GM18519 (cell line): Measurements from ENCODE around the gene TAF4.

Experiments used
- ATAC-seq: cut with Tn5 transposase; IDR thresholded peaks from one replicate; pipeline ENCODE4 v1.9.1; 2021; ENCODE audit warnings: mild to moderate bottlenecking, moderate library complexity; ENCODE audit not compliant: unreplicated experiment, low FRiP score

The TAF4 gene

DNA sequence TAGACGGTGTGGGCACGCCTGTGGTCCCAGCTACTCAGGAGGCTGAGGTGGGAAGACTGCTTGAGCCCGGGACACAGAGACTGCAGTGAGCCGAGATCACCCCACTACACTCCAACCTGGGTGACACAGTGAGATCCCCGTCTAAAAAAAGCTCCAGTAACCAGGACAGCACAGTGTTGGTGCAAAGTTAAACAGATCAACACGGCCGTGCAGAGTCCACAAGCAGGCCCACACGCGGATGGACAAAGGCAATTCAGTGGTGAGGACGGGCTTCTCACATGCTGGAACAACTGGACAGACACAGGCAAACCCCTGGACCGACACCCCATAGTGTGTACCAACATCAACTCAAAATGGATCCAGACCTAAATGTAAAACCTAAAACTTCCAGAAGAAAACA, 41.7 kb downstream of the TAF4 start:
- no peak for ATAC-seq

DNA sequence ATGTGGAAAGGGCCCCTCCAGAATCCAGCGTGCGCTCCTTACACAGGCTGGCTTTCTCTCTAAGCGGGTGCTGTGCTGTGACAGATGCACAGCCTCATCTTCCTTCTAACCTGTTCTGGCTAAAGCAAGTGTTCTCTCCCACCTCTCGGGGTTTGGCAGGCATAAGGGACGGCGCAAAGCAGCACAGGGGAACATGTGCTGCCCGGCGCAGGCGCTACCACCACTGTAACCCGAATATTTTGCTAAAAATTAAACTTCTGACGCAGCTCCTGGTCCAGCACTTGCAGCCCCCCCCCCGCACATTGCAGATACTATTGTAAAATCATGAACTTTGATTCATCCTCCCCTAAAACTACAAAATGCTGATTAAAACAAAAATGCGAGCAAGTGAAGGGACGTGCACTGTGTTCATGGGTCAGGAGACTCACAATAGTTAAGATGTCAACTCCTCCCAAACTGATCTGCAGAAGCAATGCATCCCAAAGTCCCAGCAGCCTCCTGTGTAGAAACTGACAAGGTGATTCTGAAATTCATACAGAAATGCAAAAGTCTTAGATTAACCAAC, 43.0 kb downstream of the TAF4 start:
- no peak for ATAC-seq

DNA sequence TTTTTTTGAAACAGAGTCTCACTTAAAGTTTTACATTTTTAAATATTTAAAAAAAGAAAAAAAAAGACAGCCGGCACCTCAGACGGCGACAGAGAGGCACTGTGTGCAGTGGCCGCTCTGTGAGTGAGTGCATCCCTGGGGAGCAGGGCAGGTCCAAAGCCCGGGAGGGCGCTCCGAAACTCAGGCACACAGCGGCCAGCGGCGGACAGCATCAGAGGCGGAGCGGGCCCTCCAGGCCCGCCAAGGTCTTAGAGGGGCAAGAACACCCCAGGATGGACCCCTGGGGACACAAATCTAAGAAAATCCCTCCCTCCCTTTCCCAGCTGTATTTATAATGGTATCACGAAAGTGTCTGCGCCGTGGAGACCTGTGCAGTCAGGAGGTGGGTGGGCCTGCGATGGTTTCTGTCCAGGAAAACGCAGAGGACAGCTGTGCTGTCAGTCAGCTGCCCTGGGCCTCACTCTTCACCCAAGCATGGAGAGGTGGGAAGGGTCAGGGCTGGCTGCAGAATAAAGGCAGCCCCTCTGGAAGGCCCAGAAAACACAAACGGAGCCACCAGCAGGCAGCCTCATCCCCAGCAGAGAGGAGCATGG, 43.8 kb downstream of the TAF4 start:
- ATAC-seq = no peak

DNA sequence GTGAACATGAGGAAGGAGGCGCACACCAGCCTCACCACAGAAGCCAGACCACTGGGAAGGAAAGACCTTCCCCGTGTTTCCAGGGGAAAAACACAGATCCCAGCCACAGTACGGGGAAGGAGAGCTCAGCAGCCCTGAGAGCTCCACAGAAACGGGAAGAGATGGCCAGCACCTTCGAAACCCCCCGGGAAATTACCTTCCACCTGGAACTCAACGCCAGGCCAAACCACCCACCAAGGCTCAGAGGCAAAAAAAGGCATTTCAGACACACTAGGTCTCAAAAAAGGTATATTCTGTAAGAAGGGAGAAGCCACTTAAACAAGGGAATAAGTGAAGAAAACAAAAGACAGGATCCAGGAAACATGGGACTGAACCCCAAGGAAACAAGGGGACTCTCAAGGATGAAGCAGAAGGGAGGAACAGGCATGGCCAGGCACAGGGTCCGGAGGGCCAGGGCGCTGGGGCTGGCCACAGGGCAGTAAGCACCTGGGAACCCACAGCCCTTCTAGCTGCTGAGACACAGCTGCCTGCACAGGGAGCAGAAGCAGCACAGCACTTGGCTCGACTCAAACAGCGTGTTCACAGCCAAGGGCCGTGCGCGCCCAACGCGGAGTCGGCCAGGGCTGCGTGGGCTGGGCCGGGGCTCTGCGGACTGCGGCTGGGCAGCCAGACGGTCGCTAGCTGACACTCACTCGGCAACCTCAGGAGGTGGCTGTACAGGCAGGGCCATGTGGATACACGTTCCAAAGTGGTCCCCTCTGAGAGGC, 44.6 kb downstream of the TAF4 start:
- ATAC-seq = no peak

DNA sequence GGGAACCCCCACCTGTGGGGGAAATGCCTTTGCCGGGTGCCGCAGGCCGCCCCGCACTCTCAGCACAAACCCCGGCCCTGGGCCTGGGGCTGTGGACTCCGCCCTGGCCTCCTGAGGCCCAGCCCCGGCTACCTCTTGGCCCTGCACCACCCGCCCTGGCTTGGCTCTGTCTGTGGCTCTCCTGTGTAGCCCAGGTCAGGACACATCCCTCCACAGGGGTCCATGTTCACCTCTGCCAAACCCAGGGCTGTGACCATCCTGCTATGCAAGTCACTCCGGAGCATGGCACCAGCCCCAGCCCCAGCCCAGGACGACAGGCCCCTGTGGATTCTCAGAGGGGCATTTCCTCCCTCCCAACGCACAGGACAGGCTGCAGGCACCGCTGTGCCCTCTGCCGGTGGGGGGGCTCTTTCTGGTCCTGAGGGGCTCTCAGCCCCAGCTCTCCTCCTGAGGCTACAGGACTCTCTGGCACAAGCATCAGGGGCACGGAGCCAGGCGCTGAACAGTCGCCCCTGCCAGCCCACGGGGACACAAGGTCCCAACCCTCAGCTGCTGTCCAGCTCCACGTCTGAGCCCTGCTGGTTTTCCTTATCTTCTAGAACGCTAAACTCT, 45.7 kb downstream of the TAF4 start:
- no peak for ATAC-seq

DNA sequence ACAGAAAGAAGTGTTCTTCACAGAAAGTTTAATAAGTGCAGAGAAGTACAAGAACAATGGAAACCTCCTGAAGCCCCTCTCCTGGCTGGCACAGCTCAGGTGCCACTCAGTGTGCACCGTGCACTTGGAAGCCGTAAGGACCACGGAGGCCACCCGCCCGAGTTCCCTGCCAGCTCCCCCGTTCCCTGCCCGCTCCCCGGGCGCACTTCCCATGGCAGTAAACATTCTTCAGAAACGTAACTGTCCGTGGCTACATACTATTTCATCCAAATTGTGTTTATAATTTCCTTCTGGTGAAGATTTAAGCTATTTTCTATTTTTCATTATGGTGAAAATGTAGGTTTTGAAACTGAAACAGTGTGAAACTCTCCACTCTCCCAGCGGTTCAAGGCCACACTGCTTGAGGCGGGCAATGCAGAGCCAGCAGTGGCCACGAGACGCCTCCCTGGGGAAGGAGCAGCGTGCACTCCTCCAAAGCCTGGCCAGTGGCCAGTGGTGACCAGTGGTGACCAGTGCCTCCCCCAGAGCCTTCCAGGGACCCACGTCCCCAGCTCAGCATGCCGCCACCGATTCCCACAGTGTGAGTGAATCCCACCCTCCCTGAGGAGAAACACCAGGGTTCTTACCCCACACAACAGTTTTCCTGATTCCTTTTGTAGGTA, 46.4 kb downstream of the TAF4 start:
- ATAC-seq = no peak

DNA sequence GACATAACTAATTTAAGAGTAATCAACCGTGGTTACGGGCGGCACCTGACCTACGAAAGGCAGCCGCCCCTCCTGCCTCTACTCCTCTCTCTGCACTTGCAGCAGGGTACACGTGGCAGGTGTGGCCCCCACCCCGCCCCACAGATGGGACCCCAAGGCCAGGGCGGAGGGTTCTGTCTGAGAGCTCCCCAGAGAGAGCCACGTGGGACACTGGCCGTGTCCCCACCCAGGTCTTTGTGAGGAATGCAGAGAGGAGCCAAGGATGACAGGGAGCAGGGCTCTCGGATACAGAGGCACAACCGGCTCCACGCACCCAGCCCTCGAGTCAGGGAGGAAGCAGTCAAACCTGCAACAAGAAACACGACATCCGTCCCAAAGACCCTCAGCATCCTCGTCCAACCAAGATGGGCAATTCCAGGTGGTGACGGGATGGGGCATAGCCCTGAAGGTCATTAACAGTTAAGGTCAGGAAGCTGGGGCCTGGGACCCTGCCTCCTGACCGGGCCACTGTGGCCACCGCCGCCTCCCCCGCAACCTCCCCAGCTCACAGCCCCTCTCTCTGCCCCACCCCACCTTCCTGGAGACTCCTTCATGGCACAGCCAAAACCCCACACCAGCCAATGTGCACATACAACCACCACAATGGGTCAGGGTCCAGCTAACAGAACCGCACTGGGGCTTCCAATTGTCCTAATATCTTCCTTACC, 47.1 kb downstream of the TAF4 start:
- no peak for ATAC-seq

DNA sequence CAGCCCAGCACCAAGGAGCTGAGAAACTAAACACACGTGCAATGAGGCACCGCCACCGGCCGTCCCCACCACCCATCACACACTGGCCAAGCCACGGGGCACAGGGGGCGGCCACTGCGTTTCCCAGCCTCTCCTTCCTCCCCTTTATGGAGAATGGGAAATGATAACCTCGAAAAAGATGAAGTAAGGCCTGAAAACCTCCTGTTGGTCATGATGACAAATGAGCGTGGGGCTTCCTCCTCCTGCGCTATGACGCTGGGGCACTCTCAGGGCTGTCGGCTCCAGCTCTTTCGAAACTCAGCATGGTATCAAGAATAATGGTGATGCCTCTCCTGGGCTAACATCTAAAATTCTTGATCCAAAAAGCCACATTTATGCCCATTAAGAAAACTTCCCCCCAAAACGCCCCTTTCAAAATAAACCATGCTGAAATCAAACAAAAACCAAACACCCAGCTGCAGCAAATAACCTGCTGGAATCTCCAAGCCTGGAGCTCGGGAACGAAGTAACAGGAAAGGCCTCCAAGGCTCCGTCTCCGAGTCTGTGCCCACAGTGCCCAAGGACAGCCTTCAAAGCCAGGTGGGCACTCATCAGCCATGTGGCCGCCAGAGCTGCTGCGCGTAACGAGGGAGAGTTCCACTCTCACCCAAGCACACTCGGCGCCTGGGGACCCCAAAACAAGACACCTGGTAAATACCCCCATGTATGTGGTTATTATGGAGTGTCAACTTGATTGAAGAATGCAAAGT, 50.0 kb downstream of the TAF4 start:
- ATAC-seq = no peak

DNA sequence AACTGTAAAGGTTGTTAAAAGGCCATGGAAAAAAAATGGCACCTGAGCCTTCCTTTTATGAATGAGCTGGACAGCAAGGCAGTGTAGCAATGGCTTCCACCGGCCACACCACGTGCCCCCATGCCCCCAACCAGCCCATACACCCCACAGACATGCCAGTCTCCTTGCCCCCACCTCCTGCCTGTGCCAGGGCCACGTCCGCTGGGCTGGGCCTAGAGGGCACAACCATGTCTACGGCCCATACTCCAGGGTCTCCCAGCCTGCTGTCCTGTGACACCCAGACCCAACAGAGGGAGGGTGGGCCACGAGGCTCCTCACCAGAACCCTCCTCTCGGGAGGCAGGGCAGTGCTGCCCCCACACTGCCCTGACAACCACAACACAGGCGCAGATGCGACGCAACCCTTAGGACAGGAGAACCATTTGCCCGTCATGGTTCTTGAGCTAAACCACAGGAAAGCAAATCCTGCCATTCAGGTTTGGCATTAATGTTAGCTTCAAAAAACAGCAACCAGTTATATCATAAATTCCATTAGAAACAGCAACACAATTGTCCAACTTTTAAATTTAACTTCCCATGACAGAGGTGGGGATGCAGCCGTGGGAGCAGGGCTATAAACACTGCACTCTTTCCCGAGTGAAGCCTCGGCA, 50.7 kb downstream of the TAF4 start:
- ATAC-seq = no peak

DNA sequence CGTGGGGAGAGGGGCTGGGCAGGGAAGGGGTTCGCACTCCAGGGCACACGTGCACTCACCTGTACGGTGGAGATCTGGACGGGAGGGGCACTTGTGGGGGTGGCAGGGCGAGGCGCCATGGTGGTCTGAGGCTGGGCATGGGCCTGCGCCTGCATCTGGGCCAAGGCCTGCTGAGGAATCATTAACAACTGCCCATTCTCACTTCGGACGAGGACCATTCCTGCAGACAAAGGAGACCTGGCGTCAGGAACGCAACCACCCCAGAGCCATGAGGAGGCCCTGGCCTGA, 51.2 kb downstream of the TAF4 start:
- ATAC-seq = no peak

DNA sequence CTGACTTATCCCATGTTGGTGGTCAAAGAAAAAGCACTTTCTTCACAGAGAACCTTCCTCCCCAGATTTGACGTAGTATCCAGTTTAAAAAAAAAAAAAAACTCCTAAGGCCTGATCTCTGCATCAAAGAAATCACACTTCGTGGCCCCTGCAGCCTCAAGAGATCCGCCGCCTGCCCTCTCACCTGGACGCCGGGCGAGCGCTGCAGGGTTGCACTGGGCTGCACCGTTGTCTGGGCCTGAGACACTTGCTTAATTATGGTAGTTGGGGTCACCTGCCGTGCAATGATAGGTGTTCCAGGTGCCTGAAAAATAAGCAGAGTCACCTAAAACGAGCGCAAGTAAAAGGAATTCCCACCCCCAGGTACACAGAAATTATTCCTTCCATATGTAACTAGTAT, 53.0 kb downstream of the TAF4 start:
- ATAC-seq = no peak

DNA sequence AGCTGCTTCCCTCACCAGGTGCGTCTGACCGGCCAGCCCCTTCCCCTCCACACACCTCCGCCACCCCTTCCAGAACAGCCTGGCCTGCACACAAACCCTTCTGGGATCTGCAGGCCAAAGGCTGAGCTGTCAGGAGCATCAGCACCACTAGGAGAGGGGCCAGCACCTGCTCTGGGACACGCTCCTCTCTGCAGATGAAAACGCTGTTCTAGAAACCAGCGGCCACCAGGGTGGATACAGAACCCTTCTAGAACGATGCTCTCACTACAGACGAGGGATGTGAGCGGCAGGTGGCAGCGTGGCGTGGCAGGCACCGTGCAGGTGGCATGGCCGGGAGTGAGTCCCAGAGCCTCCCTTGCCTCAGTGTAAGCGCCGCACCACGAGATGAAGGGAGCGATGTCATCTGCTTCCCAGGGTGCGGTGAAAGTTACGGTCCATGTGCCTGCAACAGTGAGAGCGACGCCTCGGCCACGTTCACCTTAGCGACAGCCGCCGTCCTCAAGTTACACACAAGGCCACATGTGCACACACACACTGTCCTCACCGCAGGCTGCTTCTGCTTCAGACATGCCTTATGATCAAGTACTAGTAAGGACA, 53.6 kb downstream of the TAF4 start:
- no peak for ATAC-seq

DNA sequence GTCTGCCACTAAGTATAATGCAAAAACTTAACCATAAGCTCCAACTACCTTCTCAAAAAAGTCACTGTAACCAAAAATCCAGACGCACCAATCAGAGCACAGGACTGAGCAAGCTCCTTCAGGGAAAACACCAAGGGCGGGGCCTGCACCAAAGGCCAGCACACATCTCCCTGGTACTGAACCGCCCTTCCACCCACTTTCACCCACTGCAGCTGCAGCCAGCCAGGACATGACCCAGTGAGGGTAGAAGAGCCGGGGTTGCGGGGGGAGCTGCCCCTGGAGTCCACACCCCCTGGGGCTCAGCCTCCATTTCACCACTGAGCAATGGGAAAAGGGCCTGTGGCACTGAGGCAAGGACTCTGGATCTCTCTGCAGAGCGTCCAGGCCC, 54.3 kb downstream of the TAF4 start:
- ATAC-seq = no peak

DNA sequence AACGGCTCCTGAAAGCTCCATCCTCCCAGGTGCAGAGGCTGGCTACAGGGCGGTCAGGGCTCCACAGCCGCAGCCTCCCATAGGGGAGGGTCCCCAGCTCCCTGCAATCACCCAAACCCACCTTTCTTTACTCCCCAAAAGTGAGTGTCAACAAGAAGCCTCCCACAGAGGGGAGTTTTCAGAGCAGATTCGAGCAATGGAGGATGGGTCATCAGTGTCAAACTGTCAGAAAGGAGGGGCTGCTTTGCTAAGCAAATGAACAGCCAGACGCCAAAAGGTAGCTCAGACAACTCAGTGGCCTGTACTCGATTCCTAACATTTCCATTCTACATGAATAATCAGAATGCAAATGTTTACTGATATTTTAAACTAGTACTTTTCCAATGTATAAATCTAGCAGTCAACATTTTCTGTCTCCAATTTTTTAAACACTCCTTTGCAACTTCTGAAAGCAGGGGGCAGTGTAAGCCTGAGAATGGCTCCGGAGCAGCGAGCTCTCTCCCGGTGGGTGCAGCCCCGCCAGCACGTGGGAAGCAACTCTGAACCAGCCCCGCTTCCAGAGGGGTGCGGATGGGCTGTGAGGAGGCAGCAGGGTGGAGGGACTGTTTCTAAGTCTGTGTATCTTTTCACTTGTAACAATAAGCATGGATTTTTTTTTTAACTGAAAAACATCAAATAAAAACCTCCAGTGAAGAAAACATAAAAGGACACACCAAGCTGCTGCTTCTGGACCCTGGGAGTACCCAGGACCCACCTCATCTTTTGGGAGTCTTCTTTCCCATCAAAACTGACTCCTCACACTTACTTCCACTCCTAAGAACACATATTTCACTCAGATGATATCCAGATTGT, 54.9 kb downstream of the TAF4 start:
- no peak for ATAC-seq

DNA sequence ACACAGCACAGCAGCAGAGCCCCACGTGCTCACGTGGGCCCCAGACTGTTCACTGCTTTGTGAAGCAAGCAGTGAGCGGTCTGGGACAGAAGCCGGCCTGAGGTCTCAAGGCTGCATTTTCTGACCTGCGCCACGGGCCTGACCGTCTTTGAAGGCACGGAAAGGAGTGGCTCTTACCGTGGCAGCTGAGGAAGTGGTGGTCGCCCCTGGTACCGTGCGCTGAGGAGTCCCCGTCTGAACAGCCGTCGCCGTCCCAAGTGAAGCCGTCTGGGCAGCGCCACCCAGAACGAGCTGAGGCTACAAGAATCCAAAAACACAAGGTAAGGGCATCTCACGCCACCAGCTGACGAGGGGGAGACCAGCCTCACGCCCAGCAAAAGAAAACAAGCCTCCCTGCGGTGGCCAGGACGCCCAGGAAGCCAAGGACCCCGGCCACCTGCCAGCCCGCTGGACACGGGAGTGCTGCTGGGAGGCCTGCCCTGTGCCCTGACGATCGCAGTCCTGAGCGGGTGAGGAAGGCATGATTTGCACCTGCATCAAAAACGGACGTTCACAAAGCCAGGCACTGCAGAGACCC, 55.7 kb downstream of the TAF4 start:
- no peak for ATAC-seq

DNA sequence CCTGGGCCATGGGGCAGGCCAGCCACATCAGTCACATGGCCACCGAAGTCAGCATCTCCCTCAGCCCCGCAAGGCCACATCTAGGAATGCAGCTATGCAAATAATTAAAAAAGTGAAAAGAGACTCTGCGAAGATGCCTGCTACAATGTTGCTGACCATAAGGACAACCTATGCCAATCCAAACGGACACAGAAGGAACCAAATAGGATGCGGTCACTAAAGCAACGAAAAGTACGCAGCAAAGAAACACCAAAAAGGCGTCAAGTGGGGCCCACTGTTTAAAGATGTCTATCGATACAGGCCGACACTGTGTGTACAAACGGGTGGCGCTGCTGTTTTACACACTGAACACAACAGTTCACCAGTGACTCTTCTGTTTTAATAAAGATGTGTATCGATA, 56.4 kb downstream of the TAF4 start:
- no peak for ATAC-seq

DNA sequence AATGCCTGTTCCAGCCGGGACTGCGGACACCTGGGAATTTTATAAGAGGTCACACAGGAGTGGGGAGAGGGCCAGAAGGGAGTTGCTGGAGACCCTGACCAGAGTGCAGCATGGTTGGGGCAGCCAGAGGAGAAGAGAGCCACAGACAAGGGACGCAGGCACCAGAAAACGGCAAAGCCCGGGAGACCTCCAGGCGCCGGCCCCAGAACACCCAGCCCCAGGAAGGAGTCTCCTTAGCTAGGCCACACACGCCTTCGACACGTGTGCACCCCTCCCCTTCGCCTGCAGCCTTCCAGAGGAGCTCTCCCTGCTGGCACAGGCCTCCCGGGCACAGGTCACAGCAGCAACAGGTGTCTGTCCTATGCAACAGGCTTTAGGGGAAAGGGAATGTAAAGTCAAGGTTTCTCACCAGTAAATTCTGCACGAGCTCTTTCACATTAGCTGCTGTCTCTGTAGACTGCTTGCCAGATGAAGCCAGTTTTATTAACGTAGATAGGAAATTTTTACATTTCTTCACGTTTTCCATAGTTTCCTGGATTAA, 57.0 kb downstream of the TAF4 start:
- no peak for ATAC-seq

DNA sequence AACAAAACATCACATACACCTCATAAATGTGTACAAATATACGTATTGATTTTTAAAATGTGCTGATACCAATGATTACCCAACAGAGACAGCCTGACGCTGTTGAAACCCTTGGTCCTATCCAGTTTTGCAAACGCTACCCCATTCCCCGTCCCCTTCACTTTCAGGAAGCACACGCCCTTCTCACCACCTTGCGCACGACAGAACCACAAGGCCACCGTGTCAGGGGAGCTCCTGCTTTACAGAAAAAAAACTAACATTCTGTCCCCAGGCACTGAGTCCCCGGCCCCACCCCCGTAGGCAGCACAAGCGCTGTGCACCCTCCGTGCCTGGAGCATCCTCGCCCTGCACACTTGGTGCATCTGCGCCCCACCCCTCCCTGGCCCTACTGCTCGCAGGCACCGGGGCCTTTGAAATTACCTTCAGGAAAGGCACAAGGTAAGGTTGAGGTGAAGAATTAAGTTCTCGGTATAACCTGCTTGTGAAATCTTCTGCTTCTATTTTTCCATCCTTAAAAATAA, 58.5 kb downstream of the TAF4 start:
- no peak for ATAC-seq
